Skin of body (tissue), 2 donors: ENCODE results near the gene GPR17. TPM values are rescaled to one million over a fixed set of nuclear protein-coding genes. Genes with fewer than 3 reads are reported as not detected.

ENCODE experiments used
- DNase-seq: peaks from one replicate; lab custom pipeline; 2025; lab: John Stamatoyannopoulos, UW
- total RNA-seq: library from RNA; depleted of rRNA; stranded (reverse); fragments of >200 nt; gene quantifications from one replicate; pipeline ENCODE4 v1.2.3, GENCODE V29; 2014

GPR17 gene
- total RNA-seq, 1 donor from 2014 or later: 0.79 TPM

- DNase-seq: no peak
Measured at GRCh38 chr2:127670055-127670956, 24.4 kb downstream of the GPR17 start.

DNA sequence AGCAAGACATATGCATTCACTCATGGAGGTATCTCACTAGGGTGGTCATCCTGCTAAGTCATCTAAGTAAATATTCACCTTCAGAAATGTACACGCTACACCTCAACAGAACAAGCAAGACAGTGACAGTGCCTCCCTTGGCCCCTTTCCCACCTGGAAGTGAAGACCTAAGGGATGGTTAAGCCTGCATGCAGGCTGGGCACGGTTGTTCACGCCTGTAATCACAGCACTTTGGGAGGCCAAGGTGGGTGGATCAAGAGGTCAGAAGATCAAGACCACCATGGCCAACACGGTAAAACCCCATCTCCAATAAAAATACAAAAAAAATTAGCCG is 25.0 kb downstream of the GPR17 start:
- DNase-seq: no peak

GRCh38 chr2:127671557-127672302 is 25.8 kb downstream of the GPR17 start:
- DNase-seq: no peak

DNA sequence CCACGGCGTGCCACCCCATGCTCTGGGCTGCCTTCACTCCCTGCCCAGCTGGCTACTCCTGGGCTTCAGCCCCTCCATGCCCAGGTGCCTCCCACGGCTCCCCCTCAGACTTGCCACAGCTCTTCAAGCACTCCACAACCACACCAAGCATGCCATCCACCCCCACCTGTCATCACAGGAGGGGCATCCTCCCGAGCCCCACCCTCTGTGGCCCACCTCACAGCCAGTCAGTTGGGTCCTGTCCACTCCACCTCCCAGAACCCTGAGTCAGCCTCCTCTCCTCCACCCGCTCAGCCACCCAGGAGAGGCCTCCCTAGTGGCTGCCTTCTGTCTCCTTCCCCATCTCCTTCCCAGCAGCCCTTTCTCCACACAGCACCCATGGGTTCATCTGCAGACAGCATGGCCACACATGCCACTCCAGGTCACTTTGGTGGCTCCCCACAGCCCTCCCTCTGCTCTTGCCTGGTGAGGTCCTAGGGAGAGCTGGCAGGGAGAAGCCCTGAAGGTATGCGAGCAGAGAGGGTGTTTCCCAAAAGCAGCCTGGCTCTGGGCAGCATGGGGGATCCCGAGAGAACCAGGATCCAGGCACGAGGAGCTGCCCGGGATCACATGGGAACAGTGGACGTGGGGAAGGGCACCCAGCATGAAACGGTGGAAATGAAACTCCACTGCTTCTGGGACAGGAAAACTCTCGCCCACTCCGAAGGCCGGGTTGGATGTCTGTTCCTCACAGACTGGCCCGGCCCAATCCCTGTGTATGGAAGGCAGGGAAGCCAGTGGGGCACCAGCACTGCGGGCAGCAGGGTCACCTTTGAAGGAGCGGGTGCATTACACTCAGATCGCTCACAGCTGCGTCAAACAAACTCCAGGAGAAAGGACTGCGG is 26.6 kb downstream of the GPR17 start:
- no peak for DNase-seq

GRCh38 chr2:127673291-127674069 is 27.5 kb downstream of the GPR17 start:
- no peak for DNase-seq

DNA sequence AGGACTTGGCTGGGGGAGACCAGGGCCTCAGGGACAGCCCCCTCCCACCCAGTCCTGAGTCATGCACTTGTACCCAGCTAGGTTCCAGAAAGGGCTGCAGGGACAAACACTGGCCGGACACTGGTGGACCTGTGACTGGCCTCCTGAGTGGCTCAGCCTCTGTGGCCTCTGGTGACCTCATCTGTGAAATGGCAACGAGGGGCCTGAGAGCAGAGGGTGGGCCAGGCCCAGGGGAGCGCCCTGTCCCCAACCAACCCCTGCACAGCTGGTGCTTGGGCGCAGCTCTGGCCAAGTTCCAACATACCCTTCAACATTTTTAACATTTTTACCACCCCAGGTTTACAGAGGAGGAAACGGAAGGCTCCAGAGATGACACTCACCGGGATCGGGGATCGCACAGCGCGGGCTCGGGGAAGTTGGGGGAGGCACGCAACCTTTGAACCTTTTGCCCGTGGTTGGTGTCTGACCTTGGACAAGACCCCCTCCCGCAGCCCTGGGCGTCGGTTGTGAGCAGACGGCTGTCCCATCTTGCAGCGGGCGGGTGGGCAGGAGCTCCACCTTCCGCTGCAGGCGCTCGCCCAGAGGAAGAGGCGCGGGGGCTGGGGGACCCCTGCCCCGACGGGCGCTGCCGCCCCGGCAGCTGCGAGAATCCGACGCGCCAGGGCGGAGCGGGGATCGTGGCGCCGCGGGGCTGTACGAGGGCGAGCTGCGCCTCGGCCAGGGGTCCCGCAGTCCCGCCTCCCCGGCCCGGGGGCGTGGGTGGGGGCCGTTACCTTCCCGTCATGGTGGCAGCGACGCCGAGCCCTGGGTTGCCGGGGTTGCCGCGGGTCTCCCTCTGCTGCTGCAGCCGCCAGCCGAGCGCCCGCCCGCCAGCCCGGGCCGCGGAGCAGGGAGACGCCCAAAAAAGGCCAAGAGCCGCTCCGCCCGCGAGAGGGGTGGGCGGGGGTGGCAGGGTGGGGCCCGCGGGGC is 28.6 kb downstream of the GPR17 start:
- no peak for DNase-seq

- no peak for DNase-seq
Measured at GRCh38 chr2:127675331-127676261, 29.6 kb downstream of the GPR17 start, which contains the start of gene LIMS2. Gene LIMS2, minus strand, starts transcription at chr2:127675530. Its CDS starts 506 bp downstream, at chr2:127675024.

- DNase-seq: no peak
Measured at GRCh38 chr2:127676906-127677305, 31.0 kb downstream of the GPR17 start.

- DNase-seq: no peak
Measured at GRCh38 chr2:127678531-127678930, 32.6 kb downstream of the GPR17 start.

GRCh38 chr2:127678991-127679390 is 33.0 kb downstream of the GPR17 start:
- no peak for DNase-seq

DNA sequence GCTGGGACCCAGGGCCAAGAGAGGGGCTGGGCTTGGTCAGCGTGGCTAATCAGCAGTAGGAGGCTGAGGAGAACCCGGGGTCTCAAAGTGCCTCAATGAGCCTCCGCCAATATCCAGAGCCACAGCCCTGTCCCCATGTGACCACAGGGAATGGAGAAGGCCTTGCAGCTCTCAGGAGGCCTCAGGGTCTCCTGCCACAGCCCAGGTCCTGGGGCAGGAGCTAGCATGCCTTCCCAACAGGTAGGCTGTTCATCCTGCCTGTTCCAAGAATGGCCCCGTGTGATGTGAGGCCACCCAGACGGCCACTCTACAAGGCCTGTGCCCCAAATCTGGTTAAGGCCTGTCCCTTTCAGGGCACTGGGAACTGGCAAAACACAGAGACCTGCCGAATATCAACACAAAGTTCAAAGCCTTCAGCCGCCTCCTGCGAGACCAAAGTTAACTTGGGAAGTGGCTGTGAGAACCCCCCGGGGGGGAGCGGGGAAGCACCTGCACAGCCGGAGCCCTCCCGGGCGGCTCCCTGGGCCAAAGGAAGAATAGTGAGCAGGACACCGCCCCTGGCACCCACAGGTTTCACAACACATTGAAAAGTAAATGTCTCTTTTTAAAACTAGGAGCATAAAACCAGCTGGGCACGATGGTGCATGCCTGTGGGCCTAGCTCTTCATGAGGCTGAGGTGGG is 33.9 kb downstream of the GPR17 start:
- DNase-seq: no peak

DNA sequence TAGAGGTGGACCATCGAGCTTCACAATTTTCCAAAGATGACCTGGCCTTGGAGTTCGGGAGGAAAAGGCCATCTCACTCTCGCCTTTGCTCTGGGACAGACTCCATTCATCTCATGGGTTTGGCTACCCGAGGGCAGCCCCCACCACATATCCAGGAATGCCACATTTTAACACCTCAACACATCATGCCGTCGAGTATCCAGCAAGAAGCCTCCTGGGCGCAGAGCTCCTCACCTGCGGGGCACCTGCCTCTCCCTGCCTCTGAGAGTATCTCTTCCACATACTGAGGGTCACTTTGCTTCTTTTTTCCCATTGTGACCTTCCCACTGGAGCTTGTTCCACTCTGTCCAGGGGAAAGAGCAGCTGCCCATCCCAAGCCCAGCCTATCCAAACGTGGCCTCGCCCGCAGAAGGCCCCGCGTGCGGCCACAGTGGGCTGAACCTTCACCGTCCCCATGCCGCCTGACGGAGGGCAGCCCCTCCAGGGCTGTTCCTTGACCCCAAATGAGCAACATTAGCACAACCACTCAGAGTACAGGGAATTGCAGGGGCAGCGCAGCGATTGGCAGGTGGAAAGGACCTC is 34.8 kb downstream of the GPR17 start:
- DNase-seq: no peak

DNA sequence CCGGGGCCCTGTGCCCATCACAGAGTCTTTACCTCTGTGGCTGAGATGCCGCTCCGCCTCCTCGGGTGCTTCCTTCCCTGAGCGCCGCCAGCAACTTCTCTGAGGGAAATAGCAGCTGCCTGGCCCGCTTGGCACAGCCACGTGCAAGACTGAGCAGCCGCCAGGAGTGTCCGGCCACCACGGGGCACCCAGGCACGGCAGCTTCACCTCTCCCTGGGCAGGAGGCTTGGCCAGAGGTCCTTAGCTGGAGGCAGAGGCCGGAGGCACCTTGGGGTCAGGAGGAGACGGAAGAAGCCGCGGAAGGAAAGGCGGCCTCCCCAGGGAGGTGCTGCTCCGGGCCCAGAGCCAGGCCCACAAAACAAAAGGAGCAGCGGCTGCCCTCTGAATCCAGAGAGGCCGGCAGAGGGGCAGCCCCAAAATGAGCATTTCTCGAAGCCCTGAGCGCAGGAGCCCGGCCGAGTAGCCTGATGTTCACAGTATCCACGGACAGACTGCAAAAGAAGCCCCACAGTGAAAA is 35.4 kb downstream of the GPR17 start:
- DNase-seq: no peak

DNA sequence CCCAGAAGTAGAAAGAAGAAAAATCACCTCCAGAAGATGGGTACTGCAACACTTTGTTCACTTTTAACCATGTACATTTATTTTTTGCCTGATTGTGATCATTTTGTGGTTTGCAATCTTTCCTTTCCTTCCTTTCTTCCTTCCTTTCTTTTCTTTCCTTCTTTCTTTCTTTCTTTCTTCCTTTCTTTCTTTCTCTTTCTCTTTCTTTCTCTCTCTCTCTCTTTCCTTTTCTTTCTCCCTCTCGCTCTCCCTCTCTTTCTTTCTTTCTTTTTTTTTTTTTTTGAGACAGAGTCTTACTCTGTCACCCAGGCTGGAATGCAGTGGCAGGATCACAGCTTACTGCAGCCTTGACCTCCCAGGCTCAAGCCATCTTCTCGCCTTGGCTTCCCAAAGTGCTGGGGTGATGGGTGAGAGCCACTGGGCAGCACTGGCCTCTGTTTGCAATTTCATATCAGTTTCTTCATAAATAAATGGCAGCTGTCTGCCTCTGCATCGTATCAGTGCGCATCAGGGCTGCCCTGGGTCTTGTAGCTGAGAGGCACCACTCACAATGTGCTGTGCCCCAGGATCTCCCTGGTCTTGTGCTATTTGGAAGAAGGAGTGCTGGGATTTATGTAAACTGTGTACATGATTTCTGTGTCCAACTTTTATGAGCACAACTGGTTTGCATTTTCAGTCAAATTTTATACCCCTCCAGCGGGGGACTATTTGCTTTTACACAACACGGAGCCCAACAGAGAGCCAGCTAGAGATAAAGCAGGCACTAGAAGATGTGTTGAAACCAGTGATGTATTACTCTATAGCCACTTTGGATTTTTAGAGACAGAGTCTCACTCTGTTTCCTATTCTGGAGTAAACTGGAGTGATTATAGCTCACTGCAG is 36.3 kb downstream of the GPR17 start:
- no peak for DNase-seq

DNA sequence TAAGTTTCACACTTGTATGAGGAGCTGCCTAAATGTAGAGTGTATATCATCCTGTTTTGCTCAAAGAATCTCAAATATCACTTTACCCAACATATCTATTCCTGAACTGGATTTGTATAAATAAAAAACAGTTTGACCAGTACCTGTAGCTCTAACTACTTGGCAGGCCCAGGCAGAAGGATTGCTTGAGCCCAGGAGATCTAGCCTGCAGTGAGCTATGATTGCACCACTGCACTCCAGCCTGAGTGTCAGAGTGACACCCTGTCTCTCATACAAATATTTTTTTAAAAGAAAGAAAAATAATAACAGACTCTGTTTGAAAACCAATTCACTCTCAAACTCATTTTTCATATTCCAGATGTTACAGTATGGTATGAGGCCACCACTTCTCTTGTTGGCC is 37.1 kb downstream of the GPR17 start:
- no peak for DNase-seq

GRCh38 chr2:127683757-127684156 is 37.8 kb downstream of the GPR17 start:
- DNase-seq: no peak
